ENCODE measurements around the gene CTSH.

CTSH gene

GRCh38 chr15:78889000-78889399, 55.8 kb downstream of the CTSH start:
- TF ChIP-seq NFIC (IDR thresholded peaks at IDR 0.05): no peak
- TF ChIP-seq CEBPB (IDR thresholded peaks at IDR 0.05): no peak
- TF ChIP-seq TCF12 (IDR thresholded peaks at IDR 0.05; ENCODE audit: low read depth): no peak
- no peak for TF ChIP-seq EP300 (IDR thresholded peaks at IDR 0.05; ENCODE audit: borderline replicate concordance)
- TF ChIP-seq, protein P1, sequence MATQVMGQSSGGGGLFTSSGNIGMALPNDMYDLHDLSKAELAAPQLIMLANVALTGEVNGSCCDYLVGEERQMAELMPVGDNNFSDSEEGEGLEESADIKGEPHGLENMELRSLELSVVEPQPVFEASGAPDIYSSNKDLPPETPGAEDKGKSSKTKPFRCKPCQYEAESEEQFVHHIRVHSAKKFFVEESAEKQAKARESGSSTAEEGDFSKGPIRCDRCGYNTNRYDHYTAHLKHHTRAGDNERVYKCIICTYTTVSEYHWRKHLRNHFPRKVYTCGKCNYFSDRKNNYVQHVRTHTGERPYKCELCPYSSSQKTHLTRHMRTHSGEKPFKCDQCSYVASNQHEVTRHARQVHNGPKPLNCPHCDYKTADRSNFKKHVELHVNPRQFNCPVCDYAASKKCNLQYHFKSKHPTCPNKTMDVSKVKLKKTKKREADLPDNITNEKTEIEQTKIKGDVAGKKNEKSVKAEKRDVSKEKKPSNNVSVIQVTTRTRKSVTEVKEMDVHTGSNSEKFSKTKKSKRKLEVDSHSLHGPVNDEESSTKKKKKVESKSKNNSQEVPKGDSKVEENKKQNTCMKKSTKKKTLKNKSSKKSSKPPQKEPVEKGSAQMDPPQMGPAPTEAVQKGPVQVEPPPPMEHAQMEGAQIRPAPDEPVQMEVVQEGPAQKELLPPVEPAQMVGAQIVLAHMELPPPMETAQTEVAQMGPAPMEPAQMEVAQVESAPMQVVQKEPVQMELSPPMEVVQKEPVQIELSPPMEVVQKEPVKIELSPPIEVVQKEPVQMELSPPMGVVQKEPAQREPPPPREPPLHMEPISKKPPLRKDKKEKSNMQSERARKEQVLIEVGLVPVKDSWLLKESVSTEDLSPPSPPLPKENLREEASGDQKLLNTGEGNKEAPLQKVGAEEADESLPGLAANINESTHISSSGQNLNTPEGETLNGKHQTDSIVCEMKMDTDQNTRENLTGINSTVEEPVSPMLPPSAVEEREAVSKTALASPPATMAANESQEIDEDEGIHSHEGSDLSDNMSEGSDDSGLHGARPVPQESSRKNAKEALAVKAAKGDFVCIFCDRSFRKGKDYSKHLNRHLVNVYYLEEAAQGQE (IDR thresholded peaks at IDR 0.05; ENCODE audit: low read depth): no peak
- TF ChIP-seq, protein P2, sequence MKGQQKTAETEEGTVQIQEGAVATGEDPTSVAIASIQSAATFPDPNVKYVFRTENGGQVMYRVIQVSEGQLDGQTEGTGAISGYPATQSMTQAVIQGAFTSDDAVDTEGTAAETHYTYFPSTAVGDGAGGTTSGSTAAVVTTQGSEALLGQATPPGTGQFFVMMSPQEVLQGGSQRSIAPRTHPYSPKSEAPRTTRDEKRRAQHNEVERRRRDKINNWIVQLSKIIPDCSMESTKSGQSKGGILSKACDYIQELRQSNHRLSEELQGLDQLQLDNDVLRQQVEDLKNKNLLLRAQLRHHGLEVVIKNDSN (IDR thresholded peaks at IDR 0.05): no peak
- no peak for TF ChIP-seq MAX (IDR thresholded peaks at IDR 0.05)
- TF ChIP-seq FOXM1 (IDR thresholded peaks at IDR 0.05; ENCODE audit: borderline replicate concordance, low read depth): no peak
- TF ChIP-seq YY1 (IDR thresholded peaks at IDR 0.05; ENCODE audit: low read depth): no peak
- no peak for TF ChIP-seq RAD21 (IDR thresholded peaks at IDR 0.05; ENCODE audit: low read depth)
- TF ChIP-seq TEAD4 (IDR thresholded peaks at IDR 0.05): no peak
- no peak for TF ChIP-seq ZBTB7A (IDR thresholded peaks at IDR 0.05; ENCODE audit: low read depth)

- no peak for TF ChIP-seq NFIC (IDR thresholded peaks at IDR 0.05)
- no peak for TF ChIP-seq TAF1 (IDR thresholded peaks at IDR 0.05; ENCODE audit: low read depth)
- no peak for TF ChIP-seq TCF12 (IDR thresholded peaks at IDR 0.05; ENCODE audit: low read depth)
- no peak for TF ChIP-seq TEAD4 (IDR thresholded peaks at IDR 0.05)
- no peak for TF ChIP-seq CREB1 (IDR thresholded peaks at IDR 0.05; ENCODE audit: low read depth)
- TF ChIP-seq, protein P1 (IDR thresholded peaks at IDR 0.05; ENCODE audit: low read depth): no peak
- no peak for TF ChIP-seq CEBPB (IDR thresholded peaks at IDR 0.05)
- no peak for TF ChIP-seq ZBTB7A (IDR thresholded peaks at IDR 0.05; ENCODE audit: low read depth)
- no peak for TF ChIP-seq EP300 (IDR thresholded peaks at IDR 0.05; ENCODE audit: borderline replicate concordance)
- no peak for TF ChIP-seq RAD21 (IDR thresholded peaks at IDR 0.05; ENCODE audit: low read depth)
- no peak for TF ChIP-seq FOXM1 (IDR thresholded peaks at IDR 0.05; ENCODE audit: borderline replicate concordance, low read depth)
- TF ChIP-seq, protein P2 (IDR thresholded peaks at IDR 0.05): no peak
- TF ChIP-seq YY1 (IDR thresholded peaks at IDR 0.05; ENCODE audit: low read depth): no peak
- no peak for TF ChIP-seq MAX (IDR thresholded peaks at IDR 0.05)
- TF ChIP-seq EGR1 (IDR thresholded peaks at IDR 0.05): no peak
Observed at GRCh38 chr15:78881681-78882080, 63.2 kb downstream of the CTSH start.

- no peak for TF ChIP-seq YY1 (IDR thresholded peaks at IDR 0.05; ENCODE audit: low read depth)
- TF ChIP-seq TEAD4 (IDR thresholded peaks at IDR 0.05): no peak
Observed at GRCh38 chr15:78880813-78881212, 64.0 kb downstream of the CTSH start.

DNA sequence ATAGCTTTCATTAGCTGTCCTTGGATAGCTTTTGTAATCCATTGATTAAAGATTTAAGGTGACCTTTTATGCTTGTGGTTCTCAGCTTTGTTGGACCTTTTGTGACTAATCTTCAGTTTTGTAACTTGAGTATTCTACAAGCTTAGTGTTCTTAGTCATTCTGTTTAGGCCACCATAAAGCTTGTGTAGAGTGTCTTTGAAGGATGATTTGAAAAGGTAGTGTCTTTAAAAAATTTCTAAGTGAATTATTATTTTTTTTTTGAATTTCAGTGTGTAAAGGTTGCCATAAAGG, 64.7 kb downstream of the CTSH start:
- TF ChIP-seq RAD21 (IDR thresholded peaks at IDR 0.05; ENCODE audit: low read depth) (no peak), CREB1 (IDR thresholded peaks at IDR 0.05; ENCODE audit: low read depth) (no peak), NFIC (IDR thresholded peaks at IDR 0.05) (no peak), TCF12 (IDR thresholded peaks at IDR 0.05; ENCODE audit: low read depth) (no peak), CEBPB (IDR thresholded peaks at IDR 0.05) (no peak), EGR1 (IDR thresholded peaks at IDR 0.05) (no peak), EP300 (IDR thresholded peaks at IDR 0.05; ENCODE audit: borderline replicate concordance) (no peak), FOXM1 (IDR thresholded peaks at IDR 0.05; ENCODE audit: borderline replicate concordance, low read depth) (no peak), YY1 (IDR thresholded peaks at IDR 0.05; ENCODE audit: low read depth) (no peak), ZBTB7A (IDR thresholded peaks at IDR 0.05; ENCODE audit: low read depth) (no peak), MAX (IDR thresholded peaks at IDR 0.05) (no peak), TEAD4 (IDR thresholded peaks at IDR 0.05) (no peak), TAF1 (IDR thresholded peaks at IDR 0.05; ENCODE audit: low read depth) (no peak)
- TF ChIP-seq, protein P2 (IDR thresholded peaks at IDR 0.05): no peak
- TF ChIP-seq, protein P1 (IDR thresholded peaks at IDR 0.05; ENCODE audit: low read depth): no peak
